Stomach smooth muscle (tissue), 2 donors: ENCODE measurements around the gene KSR2.

Source experiments
- H3K27ac ChIP-seq: one replicate; pipeline ENCODE4 v1.7.0; 2013; ENCODE audit warnings: mild to moderate bottlenecking, low read length, inconsistent platforms
- H3K27me3 ChIP-seq, 2 donors: one replicate each; pipeline ENCODE4 v1.7.0; 2013; ENCODE audit warnings: low read length in 2 of 2; ENCODE audit not compliant: insufficient read depth in 2 of 2, control insufficient read depth in 1 of 2
- H3K36me3 ChIP-seq, 2 donors: one replicate each; pipeline ENCODE4 v1.7.0; 2013; ENCODE audit warnings: low read length in 2 of 2; ENCODE audit not compliant: control insufficient read depth in 2 of 2, insufficient read depth in 2 of 2
- H3K4me1 ChIP-seq: one replicate; pipeline ENCODE4 v1.7.0; 2013; ENCODE audit warnings: low read length; ENCODE audit not compliant: control insufficient read depth, insufficient read depth
- H3K4me3 ChIP-seq, 2 donors: one replicate each; pipeline ENCODE4 v1.7.0; 2013; ENCODE audit warnings: low read length in 2 of 2
- H3K9ac ChIP-seq, 2 donors: one replicate each; pipeline ENCODE4 v1.7.0; 2013; ENCODE audit warnings: low read length in 2 of 2, mild to moderate bottlenecking in 1 of 2
- H3K9me3 ChIP-seq, 2 donors: one replicate each; pipeline ENCODE4 v1.7.0; 2013; ENCODE audit warnings: low read length in 2 of 2; ENCODE audit not compliant: control insufficient read depth in 2 of 2
- donor health status: healthy.
- donor health status: Pancreatic carcinoma.

Gene KSR2

DNA sequence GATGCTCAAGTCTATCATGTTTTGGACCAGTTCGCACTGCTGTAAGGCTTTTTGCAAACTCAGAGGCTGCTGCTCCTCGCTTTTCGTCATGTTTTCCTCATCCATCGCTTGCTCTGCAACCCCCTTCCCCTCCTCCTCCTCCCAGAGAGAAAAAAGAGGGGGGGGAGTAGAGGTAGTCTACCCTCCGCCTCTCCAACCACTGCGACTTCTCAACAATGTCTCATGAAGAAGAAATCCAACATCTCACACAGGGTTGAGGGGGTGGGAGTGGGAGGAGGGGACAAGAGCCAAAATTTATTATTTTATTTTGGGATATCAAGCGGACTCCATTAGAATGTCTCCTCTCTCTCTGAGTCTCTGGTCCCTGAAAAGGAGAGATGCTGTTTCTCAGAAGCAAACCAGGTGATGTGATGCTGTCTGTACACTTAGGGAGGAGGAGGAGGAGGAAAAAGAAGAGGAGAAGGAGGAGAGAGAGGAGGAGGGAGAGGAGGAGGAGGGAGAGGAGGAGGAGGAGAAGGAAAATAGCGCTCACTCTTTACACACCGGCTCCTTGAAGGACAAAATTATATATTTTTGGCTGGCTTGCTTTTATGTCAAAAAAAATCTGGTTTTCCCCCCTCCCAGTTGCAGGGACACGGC is 520 bp downstream of the KSR2 start:
- Histone ChIP-seq H3K4me3 (no peak overlapping the region), H3K9me3 (peaks cover 8 to 10% of the 10 kb centered on the region in 2 donors), H3K9ac (no peak overlapping the region), H3K4me1 (peaks cover 2% of the 10 kb centered on the region), H3K27ac (no peak overlapping the region), H3K36me3 (no peaks in the 10 kb centered on the region), H3K27me3 (peaks cover 9 to 12% of the 10 kb centered on the region in 2 donors)

DNA sequence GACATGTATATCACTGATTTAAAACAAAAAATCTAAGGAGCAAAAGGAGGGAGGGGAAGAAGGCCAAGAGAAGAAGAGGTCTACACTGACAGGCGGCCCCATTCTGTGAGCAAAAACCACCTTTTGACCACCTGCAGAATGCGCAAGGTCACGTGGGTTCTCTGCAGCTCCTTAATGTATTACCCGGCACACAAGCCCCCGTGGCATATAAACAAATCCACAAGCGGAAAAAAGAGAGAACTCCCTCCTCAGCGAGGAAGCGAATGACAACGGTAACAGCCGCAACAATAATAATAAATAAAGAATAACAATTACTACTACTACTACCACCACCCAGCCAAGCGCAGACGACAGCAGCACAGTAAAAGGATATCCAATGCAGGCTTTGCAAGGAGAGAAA is 1.3 kb downstream of the KSR2 start:
- H3K4me3 ChIP-seq = no peak overlapping the region
- no peak overlapping the region for H3K27ac ChIP-seq
- peaks cover 8 to 10% of the 10 kb centered on the region in 2 donors for H3K9me3 ChIP-seq
- no peak overlapping the region for H3K9ac ChIP-seq
- H3K36me3 ChIP-seq = no peaks in the 10 kb centered on the region
- H3K27me3 ChIP-seq = peaks cover 9 to 12% of the 10 kb centered on the region in 2 donors
- H3K4me1 ChIP-seq = peaks cover 2% of the 10 kb centered on the region

DNA sequence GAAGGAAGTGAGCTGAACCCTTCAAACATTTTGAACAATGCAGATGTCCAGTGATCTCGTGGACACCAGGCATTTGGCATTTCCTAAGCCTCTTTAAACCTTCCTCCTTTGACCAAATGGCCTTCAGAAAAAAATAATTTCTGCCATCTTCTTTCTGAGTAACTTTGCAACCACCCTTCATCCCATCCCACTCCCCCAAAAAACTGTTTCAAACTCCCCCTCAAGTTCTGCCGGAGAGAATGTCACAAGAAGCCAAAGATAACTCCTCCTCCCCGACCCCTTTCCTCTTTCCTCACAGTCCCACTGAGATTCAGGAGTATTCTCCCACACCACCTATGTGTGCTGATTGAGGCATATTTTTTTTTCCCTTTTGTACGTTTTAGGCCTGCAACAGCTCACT is 1.7 kb downstream of the KSR2 start:
- Histone ChIP-seq H3K4me1 (peaks cover 2% of the 10 kb centered on the region), H3K4me3 (no peak overlapping the region), H3K27ac (no peak overlapping the region), H3K36me3 (no peaks in the 10 kb centered on the region), H3K9me3 (peaks cover 4 to 9% of the 10 kb centered on the region in 2 donors), H3K27me3 (peaks cover 9 to 12% of the 10 kb centered on the region in 2 donors), H3K9ac (no peak overlapping the region)

DNA sequence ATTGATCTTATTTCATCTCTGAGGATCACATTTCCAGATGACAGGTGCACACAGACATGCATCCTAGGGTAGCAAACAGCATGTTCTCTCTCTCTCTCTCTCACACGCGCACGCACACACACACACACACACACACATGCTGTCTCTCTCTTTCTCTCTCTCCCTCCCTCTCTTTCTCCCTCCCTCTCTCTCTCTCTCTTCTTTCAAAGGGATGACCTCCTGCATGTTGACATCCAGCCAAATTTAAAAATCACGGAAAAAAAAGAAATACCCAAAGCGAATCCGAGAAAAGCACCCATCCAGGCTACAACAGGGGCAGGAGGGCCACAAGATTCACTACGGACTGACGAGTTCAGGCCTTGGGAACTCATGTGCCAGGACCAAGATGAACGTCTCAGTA is 2.3 kb downstream of the KSR2 start:
- Histone ChIP-seq H3K9ac (no peak overlapping the region), H3K27me3 (peaks cover 9 to 12% of the 10 kb centered on the region in 2 donors), H3K36me3 (no peaks in the 10 kb centered on the region), H3K27ac (no peak overlapping the region), H3K4me3 (no peak overlapping the region), H3K9me3 (peaks cover 4 to 5% of the 10 kb centered on the region in 2 donors), H3K4me1 (peaks cover 2% of the 10 kb centered on the region)

DNA sequence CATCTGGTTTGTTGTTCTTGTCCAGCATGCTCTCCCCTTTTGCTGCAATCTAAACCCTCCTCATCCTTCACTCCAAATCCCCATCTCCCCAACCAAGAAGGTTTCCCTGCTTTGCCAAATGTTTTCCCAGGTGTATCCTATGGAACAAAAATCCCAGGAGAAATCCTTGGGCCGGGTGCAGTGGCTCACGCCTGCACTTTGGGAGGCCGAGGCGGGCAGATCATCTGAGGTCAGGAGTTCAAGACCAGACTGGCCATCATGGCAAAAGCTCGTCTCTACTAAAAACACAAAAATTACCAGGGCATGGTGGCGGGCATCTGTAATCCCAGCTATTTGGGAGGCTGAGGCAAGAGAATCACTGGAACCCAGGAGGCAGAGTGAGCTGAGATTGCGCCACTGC is 5.0 kb downstream of the KSR2 start:
- peaks cover 3 to 10% of the 10 kb centered on the region in 2 donors for H3K27me3 ChIP-seq

DNA sequence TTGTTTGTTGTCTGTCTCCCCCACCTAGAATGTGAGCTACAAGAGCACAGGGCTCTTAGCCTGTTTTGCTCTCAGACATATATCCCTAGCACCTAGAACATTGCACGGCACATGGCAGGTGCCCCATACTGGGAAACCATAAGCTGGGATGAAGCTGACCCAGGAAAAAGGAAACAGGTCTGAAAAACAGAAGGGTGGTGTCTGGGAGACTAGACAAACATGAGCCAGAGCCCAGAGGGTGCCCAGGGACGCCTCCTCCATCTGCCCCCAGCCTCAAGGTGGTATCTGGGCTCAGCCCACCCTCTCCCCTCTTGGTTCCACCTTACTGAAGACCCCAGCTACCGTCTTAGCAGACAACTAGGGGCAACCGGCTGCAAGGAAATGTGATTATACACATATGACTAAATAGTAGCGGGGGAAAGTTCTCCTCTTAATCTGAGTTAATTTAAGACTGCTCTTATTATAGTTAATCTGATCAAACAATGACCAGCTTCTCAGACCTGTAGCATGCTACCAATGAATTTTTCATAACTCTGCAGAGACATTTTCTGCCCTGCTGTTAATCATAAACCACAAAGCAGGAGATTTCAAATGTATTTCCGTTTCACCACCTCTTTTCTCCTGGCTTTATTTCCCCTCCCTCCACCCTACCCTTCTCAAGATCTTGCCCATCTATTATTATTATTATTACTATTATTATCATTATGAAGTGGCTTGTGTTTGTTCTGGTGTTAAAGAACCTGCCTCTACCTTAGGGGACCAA is 31.9 kb downstream of the KSR2 start:
- Histone ChIP-seq H3K27ac (no peak overlapping the region), H3K36me3 (no peaks in the 10 kb centered on the region), H3K27me3 (no peaks in the 10 kb centered on the region), H3K4me3 (no peak overlapping the region), H3K9ac (no peak overlapping the region), H3K9me3 (no peaks in the 10 kb centered on the region), H3K4me1 (no peaks in the 10 kb centered on the region)

More for the DNA sequence above, 5.0 kb downstream of the KSR2 start:
- H3K36me3 ChIP-seq = no peaks in the 10 kb centered on the region
- H3K9me3 ChIP-seq = no peaks in the 10 kb centered on the region
- no peak overlapping the region for H3K4me3 ChIP-seq
- H3K9ac ChIP-seq = no peak overlapping the region
- H3K4me1 ChIP-seq = peaks cover 1% of the 10 kb centered on the region
- no peak overlapping the region for H3K27ac ChIP-seq

DNA sequence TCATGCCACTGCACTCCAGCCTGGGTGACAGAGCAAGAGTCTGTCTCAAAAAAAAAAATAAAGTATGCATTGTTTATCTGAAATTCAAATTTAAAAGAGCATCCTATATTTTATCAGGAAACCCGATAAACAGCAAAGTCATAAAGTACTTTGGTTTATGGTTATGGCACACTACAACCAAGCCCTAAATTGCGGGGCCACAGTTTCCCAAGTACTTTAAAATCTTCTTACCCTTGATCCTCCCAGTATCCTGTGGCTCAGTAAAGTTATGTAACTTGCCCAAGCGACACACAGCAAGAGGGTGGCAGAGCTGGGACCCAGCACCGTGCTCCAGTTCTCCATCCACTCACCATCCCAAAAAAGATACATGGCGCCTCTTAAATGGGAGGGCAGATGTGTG is 35.2 kb downstream of the KSR2 start:
- no peaks in the 10 kb centered on the region for H3K27me3 ChIP-seq
- H3K27ac ChIP-seq = no peak overlapping the region
- H3K9me3 ChIP-seq = no peaks in the 10 kb centered on the region
- no peak overlapping the region for H3K9ac ChIP-seq
- H3K4me1 ChIP-seq = no peaks in the 10 kb centered on the region
- no peak overlapping the region for H3K4me3 ChIP-seq
- no peaks in the 10 kb centered on the region for H3K36me3 ChIP-seq

DNA sequence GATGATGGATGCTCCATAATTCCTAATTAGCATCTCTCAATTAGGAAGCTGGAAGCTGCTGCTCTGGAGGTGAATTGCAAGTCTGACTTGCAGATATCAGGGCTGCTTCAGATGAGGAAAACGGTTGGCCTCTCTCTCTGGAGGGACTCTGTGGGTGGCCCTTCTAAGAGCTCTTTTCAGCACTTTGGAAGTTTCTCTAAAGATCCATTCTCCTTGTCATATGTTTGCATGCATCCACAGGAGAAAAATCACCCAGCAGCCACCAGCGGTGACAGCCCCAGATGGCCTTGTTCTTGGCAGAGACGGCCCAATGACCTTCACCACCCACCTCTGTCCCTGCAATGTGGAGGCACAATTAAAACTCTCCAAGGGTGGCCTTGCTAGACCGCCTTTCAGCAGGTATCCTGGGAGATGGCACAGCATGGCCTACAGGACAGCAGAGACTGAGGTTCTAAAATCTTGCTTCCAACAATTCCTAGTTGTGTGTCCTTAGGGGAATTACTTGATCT is 42.3 kb downstream of the KSR2 start:
- no peak overlapping the region for H3K27ac ChIP-seq
- H3K9ac ChIP-seq = no peak overlapping the region
- H3K9me3 ChIP-seq = no peaks in the 10 kb centered on the region
- no peak overlapping the region for H3K4me3 ChIP-seq
- H3K4me1 ChIP-seq = no peaks in the 10 kb centered on the region
- H3K36me3 ChIP-seq = no peaks in the 10 kb centered on the region
- H3K27me3 ChIP-seq = no peaks in the 10 kb centered on the region

DNA sequence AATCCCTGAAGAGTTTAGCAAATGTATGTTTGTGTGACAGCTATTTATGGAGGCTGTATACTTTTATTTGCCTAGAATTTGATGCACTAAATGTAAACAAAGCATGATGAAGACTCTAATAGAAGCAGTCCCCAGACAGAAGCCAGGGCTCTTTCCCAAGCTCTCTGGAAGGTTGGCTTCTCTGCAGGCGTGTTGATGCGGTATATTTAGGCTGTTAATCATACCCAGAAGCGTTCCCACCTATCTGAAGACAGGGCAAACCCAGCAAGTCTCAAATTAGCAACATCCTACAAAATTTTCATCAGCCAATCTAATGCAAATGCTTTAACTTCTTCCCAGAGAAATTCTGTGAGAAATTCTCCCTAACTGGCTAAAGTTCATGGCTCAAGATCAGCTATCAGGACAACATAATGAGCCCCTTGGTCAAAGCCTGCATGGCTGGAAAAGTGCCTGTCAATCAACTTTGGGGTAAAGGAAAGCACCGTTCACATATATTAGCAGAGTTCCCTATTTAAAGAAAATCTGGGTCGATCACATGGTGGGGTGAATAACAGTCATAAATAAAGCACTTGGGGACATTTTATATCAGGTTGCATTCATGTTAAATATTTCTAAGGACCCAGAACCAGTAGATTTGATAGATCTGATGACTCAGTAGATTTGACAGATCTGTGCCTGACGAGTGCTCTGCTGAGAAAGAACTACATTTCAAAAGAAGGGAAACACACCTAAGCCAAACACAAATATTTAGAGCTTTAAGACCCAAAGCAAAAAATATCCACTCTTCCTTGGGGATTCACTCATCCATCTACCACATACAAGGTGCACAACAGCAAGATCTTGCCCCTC is 46.6 kb downstream of the KSR2 start:
- Histone ChIP-seq H3K27me3 (peaks cover 0 to 2% of the 10 kb centered on the region in 2 donors), H3K9ac (no peak overlapping the region), H3K36me3 (no peaks in the 10 kb centered on the region), H3K4me1 (no peaks in the 10 kb centered on the region), H3K9me3 (no peaks in the 10 kb centered on the region), H3K27ac (no peak overlapping the region), H3K4me3 (no peak overlapping the region)

DNA sequence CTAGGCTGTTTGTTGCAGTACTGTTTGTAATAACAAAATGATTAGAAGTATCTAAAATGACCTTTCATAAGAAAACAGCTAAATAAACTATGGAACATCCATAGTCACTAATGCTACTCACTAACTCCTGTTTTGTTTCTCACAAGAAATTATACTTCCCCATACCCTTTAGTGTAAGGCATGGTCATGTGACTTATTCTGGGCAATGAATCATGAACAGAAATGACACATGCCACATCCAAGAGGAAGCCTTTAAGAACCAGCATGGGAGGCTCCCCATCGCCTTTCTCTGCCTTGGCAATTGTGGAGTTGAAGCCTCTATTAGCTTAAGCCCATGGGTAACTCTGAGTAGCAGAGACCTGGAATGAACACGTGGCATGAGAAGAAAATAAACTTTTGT is 49.3 kb downstream of the KSR2 start:
- H3K4me3 ChIP-seq = no peak overlapping the region
- H3K36me3 ChIP-seq = no peaks in the 10 kb centered on the region
- no peaks in the 10 kb centered on the region for H3K9me3 ChIP-seq

More for the DNA sequence above, 49.3 kb downstream of the KSR2 start:
- Histone ChIP-seq H3K9ac (no peak overlapping the region), H3K27me3 (peaks cover 0 to 2% of the 10 kb centered on the region in 2 donors), H3K27ac (no peak overlapping the region), H3K4me1 (no peaks in the 10 kb centered on the region)
